Umbilical cord (tissue), 2 donors: ENCODE measurements around the gene CD151. TPM values are rescaled to one million over a fixed set of nuclear protein-coding genes. Genes with fewer than 3 reads are reported as not detected.

Experiments used
- DNase-seq: peaks from one replicate; pipeline ENCODE4 v3.0.0-alpha.2; 2015; ENCODE audit warnings: low spot score
- total RNA-seq: library from RNA; depleted of rRNA; stranded (reverse); fragments of >200 nt; gene quantifications from one replicate; pipeline ENCODE4 v1.2.3, GENCODE V29; 2014; ENCODE audit warnings: low replicate concordance; ENCODE audit not compliant: insufficient read depth

Gene CD151
- total RNA-seq, 1 donor from 2014 or later: 159 TPM

GRCh38 chr11:843086-843734, 10.5 kb downstream of the CD151 start:
- DNase-seq: no peak

GRCh38 chr11:843818-844692, 11.3 kb downstream of the CD151 start:
- DNase-seq: peak; percentile 97

- peak; percentile 96 for DNase-seq
These were observed 12.2 kb downstream of the CD151 start for GRCh38 chr11:844693-845644.

- DNase-seq: peak; percentile 51
These were observed 13.2 kb downstream of the CD151 start for GRCh38 chr11:845872-846495.

- no peak for DNase-seq
These were observed 13.8 kb downstream of the CD151 start for GRCh38 chr11:846496-847098.

- no peak for DNase-seq
These were observed 15.1 kb downstream of the CD151 start for GRCh38 chr11:847876-848275.

- DNase-seq: no peak
These were observed 15.7 kb downstream of the CD151 start for GRCh38 chr11:848380-848931.

GRCh38 chr11:849104-849824, 16.5 kb downstream of the CD151 start:
- DNase-seq: no peak

- DNase-seq: no peak
These were observed 17.4 kb downstream of the CD151 start for GRCh38 chr11:849951-850774.

- DNase-seq: no peak
These were observed 18.3 kb downstream of the CD151 start for GRCh38 chr11:850775-851763.

GRCh38 chr11:852762-853161, 20.0 kb downstream of the CD151 start:
- DNase-seq: no peak

GRCh38 chr11:853682-854448, 21.1 kb downstream of the CD151 start:
- no peak for DNase-seq

GRCh38 chr11:854601-855329, 22.0 kb downstream of the CD151 start:
- no peak for DNase-seq

- DNase-seq: no peak
These were observed 22.6 kb downstream of the CD151 start for GRCh38 chr11:855330-855674.

- no peak for DNase-seq
These were observed 23.0 kb downstream of the CD151 start for GRCh38 chr11:855796-856195.

- DNase-seq: no peak
These were observed 23.6 kb downstream of the CD151 start for GRCh38 chr11:856397-856796.
